IMR-90 (cell line): ENCODE data around the gene PBX4.

Experiments used
- CTCF ChIP-seq: conservative IDR thresholded peaks from 2 replicates; pipeline ENCODE4 v1.5.1; 2012; ENCODE audit warnings: mild to moderate bottlenecking, low read depth, low read length, improper control_type of control experiment
- FOS ChIP-seq: fragments of 150-350 bp; IDR thresholded peaks from 2 replicates; pipeline ENCODE4 v1.6.1; 2016; ENCODE audit warnings: low read depth, low read length
- POLR2A ChIP-seq: IDR thresholded peaks from 2 replicates; pipeline ENCODE4 v1.6.1; 2012; ENCODE audit warnings: mild to moderate bottlenecking, low read depth, low read length

- TF ChIP-seq FOS (no peak), CTCF (no peak), POLR2A (no peak)
Observed at GRCh38 chr19:19578252-19578651, 40.2 kb downstream of the PBX4 start.
